Measurements from ENCODE around the gene ARHGEF12.

- TF ChIP-seq CTCF (conservative IDR thresholded peaks at IDR 0.05; ENCODE audit: low read depth, low read length) (no peak), EZH2 (IDR thresholded peaks at IDR 0.05; ENCODE audit: borderline replicate concordance, low read depth, low read length, poor library complexity, severe bottlenecking) (no peak)
Measured at GRCh38 chr11:120327311-120327710, 8.9 kb upstream of the ARHGEF12 start.
